GM21576 (cell line): Measurements from ENCODE around the gene COPS3.

Source experiments
- ATAC-seq: cut with Tn5 transposase; IDR thresholded peaks from one replicate; pipeline ENCODE4 v1.9.1; 2021; ENCODE audit warnings: mild to moderate bottlenecking, moderate library complexity; ENCODE audit not compliant: unreplicated experiment

Gene COPS3

GRCh38 chr17:17246879-17247278, 34.2 kb downstream of the COPS3 start:
- ATAC-seq = no peak

GRCh38 chr17:17243163-17243562, 37.9 kb downstream of the COPS3 start:
- no peak for ATAC-seq

GRCh38 chr17:17242246-17242645, 38.8 kb downstream of the COPS3 start:
- ATAC-seq = no peak

DNA sequence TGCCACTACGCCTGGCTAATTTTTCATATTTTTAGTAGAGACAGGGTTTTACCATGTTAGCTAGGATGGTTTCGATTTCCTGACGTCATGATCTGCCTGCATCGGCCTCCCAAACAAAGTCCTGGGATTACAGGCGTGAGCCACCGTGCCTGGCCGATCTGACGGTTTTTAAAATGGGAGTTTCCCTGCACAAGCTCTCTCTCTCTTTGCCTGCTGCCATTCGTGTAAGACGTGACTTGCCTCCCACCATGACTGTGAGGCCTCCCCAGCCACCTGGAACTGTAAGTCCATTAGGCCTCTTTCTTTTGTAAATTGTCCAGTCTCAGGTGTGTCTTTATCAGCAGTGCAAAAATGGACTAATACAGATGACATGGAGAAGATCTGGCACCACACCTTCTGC, 39.4 kb downstream of the COPS3 start:
- ATAC-seq = no peak

GRCh38 chr17:17239832-17240231, 41.2 kb downstream of the COPS3 start:
- ATAC-seq = no peak

DNA sequence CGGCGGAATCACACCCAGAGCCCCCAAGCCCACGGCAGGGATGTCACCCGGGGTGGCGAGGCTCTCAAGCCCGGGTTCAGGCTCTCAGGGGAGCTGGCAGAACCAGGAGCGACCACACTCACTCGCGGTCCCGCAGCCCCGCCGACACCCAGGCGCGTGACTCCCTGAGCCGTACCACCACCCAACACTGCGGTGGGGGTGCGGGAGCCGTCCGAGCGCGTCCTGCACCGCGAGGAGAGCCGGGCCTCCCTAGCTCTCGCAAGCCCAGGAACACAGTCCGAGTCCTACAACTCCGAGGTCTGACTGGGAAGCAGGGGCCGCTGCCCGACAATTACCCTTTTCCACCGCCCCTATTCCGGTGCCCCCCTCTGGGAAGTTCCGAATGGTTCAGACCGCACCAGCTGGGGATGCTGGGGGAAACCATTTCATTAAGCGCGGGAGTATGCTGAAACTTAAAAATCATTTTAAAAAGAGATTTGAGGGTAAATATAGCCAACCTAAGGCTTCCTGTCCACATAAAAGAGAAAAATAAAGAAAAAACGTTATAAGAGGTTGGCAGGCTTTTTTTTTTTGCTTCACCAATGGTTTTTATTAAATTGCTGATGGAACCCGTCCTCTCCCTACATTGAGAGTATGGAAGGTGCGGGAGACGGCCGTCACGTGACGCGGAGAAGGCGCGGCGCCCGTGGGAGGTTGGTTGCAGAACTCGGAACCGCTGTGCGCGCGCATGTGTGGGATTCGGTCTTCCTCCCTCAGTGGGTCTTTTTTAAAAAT, 43.8 kb downstream of the COPS3 start, which contains the start of gene FLCN:
FLCN (minus strand) TSS at position 143 of the 774 bp plus-strand sequence. CDS start 9,031 bp downstream, outside the sequence.
- ATAC-seq = peak; percentile 75

DNA sequence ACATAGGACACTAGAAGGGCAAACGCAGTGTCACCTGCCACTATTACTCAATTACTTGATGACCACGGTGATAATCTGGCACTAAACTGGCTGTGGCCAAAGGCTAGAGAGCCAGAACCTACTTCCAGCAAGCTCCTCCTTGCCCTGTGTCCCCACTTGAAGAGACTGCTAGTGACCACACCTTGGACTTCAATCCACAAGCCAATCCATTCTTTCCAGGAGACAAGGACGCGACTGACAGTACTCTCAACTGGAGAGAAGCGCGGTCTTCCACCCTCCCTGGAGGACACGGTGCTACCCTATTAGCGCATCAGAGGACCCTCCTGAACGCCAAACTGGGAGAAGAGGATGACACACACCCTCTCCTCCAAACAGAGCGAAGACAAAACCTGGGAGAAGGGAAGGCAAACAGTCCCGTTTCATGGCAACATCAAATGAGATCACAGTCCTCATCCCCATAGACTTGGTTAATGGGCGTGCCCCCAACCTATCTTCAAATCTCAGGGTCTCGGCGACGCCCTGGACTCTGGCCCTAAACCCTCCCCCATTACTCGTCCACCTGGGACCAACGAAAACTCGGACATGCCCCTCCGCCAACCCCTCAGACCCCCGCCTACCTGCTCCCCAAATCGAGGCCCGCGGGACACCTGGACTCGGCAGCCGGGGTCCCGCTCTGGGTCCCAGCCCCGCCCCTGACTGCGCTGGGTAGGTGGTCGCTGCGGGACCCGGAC, 44.6 kb downstream of the COPS3 start:
- ATAC-seq = peak; percentile 32

- no peak for ATAC-seq
Observed at GRCh38 chr17:17235212-17236174, 45.6 kb downstream of the COPS3 start.

- no peak for ATAC-seq
Observed at GRCh38 chr17:17232303-17232621, 48.8 kb downstream of the COPS3 start.

GRCh38 chr17:17231621-17232302, 49.3 kb downstream of the COPS3 start:
- no peak for ATAC-seq

DNA sequence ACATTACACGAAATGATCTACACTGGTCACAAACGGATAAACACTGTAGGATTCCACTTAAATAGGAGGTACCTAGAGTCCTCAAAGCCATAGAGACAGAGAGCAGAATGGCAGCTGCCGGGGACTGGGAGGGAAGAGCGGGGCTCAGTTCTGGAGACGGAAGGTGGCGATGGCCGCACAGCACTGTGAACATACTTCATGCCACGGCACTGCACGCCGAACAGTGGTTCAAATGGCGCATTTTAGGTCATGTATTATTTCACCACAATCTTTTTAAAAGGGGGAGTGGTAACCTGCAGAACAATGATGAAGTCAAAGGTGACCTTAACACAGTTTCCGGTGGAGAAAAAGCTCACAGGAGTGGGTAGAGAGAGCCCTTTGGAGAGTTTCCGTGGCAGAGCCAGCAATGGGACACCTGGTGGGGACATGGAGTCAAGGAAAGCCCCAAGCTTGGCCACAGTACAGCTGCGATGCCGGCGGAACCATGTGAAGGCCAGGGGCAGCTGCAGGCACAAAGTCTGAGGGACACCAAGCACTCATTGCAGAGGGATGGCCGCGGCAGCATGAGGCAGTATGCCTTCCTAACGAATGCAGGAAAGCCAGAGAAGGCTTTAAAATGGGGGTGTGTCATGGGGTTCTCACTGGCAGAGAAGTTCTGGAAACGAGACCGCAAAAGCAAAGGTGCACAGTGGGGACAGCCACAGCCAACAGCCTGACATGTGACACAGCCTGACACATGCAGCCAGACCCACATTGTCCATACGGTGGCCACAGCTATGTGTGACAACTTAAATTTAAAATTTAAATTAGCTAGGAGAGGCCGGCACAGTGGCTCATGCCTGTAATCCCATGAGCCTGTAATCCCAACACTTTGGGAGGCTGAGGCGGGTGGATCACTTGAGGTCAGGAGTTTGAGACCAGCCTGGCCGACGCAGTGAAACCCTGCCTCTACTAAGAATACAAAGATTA, 51.3 kb downstream of the COPS3 start:
- no peak for ATAC-seq

- no peak for ATAC-seq
Observed at GRCh38 chr17:17228521-17229279, 52.3 kb downstream of the COPS3 start.

DNA sequence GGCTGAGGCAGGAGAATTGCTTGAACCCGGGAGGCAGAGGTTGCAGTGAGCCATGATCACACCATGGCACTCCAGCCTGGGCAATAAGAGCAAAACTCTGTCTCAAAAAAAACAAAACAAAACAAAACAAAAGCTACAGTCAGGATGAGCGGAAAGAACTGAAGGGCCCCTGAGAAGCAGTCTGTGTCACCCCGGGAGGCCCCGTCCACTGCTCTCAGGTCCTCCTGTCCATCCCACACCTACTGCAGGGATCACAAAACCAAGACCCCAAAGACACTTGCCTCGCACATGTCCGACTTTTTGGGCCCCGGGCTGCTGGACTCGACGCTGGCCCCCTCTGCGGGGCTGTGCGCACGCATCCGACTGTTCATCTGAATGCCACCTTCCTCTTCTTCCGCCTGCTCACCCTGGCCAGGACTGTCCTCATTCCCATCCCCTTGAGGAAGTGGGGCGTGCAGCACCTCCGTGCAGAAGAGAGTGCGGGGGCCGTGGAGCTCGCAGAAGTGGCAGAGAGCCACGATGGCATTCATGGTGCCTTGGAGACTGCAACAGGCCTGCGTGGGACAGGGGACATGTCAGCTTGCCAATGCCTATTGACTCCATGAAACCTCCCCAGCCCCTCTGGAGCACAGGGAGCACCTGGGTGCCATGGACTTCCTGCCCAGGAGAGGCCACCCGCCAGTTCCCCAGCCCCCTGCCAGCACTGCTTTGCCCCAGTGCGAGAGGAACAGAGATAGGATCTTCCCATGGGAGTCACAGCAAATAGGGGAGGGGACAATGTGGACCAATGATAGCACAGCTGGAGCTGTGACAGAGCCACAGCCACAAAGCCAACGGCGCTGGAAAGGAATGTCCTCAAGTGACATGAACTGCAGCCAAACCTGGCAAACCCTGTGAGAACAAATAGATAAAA, 53.2 kb downstream of the COPS3 start:
- ATAC-seq = no peak

- ATAC-seq = no peak
Observed at GRCh38 chr17:17226451-17227265, 54.4 kb downstream of the COPS3 start.

- no peak for ATAC-seq
Observed at GRCh38 chr17:17225901-17226300, 55.1 kb downstream of the COPS3 start.

DNA sequence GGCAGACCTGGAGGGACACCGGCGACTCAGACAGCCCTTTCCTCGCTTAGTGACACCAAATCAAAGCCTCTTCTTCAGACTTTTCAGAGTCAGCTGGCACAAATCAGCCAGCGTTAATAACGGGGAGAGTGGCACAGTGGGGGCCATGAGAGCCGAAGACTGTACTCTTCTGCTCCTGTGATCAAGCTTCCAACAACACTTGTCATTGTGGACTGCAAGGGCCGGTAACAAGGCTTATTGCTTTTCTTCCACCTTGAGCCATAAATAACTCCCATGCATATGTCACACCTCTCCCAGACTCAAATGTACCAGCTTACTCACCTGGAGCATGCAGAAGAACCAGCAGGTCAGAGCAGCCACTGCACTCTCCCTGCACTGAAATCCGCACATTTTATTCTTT, 56.9 kb downstream of the COPS3 start:
- no peak for ATAC-seq

GRCh38 chr17:17223736-17224135, 57.3 kb downstream of the COPS3 start:
- no peak for ATAC-seq
